Thyroid gland (tissue), 4 donors: ENCODE data around the gene POLR3E. TPM values are rescaled to one million over a fixed set of nuclear protein-coding genes. Genes with fewer than 3 reads are reported as not detected.

ENCODE experiments used
- DNase-seq, 2 donors: peaks; one replicate each; pipeline ENCODE4 v3.0.0-alpha.2; 2019
- H3K27ac ChIP-seq, 3 donors: fragments of 200-600 bp; sonication (generic); 1 replicate in 2 of 3; 2 replicates in 1 of 3; pipeline ENCODE4 v1.5.1; 2016 to 2019; ENCODE audit warnings: mild to moderate bottlenecking in 1 of 3, moderate library complexity in 1 of 3
- H3K27me3 ChIP-seq: fragments of 200-600 bp; sonication (generic); one replicate; pipeline ENCODE4 v1.5.1; 2019
- H3K36me3 ChIP-seq, 2 donors: fragments of 200-600 bp; sonication (generic); one replicate each; pipeline ENCODE4 v1.5.1; 2016 to 2019
- H3K4me1 ChIP-seq, 2 donors: fragments of 200-600 bp; sonication (generic); one replicate each; pipeline ENCODE4 v1.5.1; 2017 to 2019
- H3K4me3 ChIP-seq, 3 donors: fragments of 200-600 bp; sonication (generic); replicated peaks in 1 of 3; 1 replicate in 2 of 3; 2 replicates in 1 of 3; pipeline ENCODE4 v1.5.1; 2016; ENCODE audit warnings: mild to moderate bottlenecking in 1 of 3
- H3K9me3 ChIP-seq: fragments of 200-600 bp; sonication (generic); one replicate; pipeline ENCODE4 v1.5.1; 2017
- CTCF ChIP-seq, 6 experiments: fragments of 200-600 bp in 3 of 6; fragments of 450-650 bp in 3 of 6; sonication (generic) in 3 of 6; IDR thresholded peaks; one replicate each; pipeline ENCODE4 v1.5.1; 2016 to 2019; ENCODE audit warnings: antibody characterized with exemption in 6 of 6, mild to moderate bottlenecking in 2 of 6, inconsistent platforms in 1 of 6, moderate library complexity in 1 of 6
- POLR2A ChIP-seq, 2 donors: fragments of 450-650 bp; IDR thresholded peaks; one replicate each; pipeline ENCODE4 v1.6.1; 2017; ENCODE audit warnings: antibody characterized with exemption in 2 of 2, mild to moderate bottlenecking in 2 of 2, moderate library complexity in 1 of 2
- WGBS, 2 donors: methylation state at CpG; one replicate each; pipeline ENCODE4 v1.1.5; 2017; 5-methylcytosine and 5-hydroxymethylcytosine counted together
- intact Hi-C: fragments of 100-400 bp; cut with DNase I; formaldehyde crosslinking; loops from one replicate; pipeline ENCODE4 v1.15.1; 2023
- total RNA-seq, 4 donors: library from RNA; depleted of rRNA; stranded (reverse); fragments of >200 nt; gene quantifications; one replicate each; pipeline ENCODE4 v1.2.3, GENCODE V29; 2016

POLR3E gene
- total RNA-seq, 4 donors from 2014 or later: 66.7 to 115 (median 82.8) TPM

- DNase-seq: no peak
- no peak for TF ChIP-seq CTCF (IDR thresholded peaks at IDR 0.05)
- TF ChIP-seq POLR2A (IDR thresholded peaks at IDR 0.05): no peak
- Histone ChIP-seq H3K4me3 (no peak overlapping the region), H3K27ac (no peak overlapping the region), H3K4me1 (no peaks in the 10 kb centered on the region), H3K9me3 (no peaks in the 10 kb centered on the region), H3K27me3 (no peaks in the 10 kb centered on the region), H3K36me3 (peaks cover 0 to 27% of the 10 kb centered on the region in 2 donors)
- WGBS, 2 donors: 100% methylated on average over 1 of the region's 1 CpG
- intact Hi-C loops: no loop called here
These were observed 22.3 kb upstream of the POLR3E start for GRCh38 chr16:22274916-22275315.

- Histone ChIP-seq H3K27ac (no peak overlapping the region), H3K4me3 (no peak overlapping the region), H3K9me3 (no peaks in the 10 kb centered on the region), H3K4me1 (no peaks in the 10 kb centered on the region), H3K27me3 (no peaks in the 10 kb centered on the region), H3K36me3 (peaks cover 12 to 39% of the 10 kb centered on the region in 2 donors)
- intact Hi-C loops: no loop called here
- DNase-seq: no peak
- WGBS, 2 donors: 89 to 90% methylated on average over 16 of the region's 16 CpGs
- TF ChIP-seq CTCF (IDR thresholded peaks at IDR 0.05) (no peak), POLR2A (IDR thresholded peaks at IDR 0.05) (no peak)
These were observed 18.6 kb upstream of the POLR3E start for GRCh38 chr16:22278441-22279230.

GRCh38 chr16:22282254-22282892 lies 14.8 kb upstream of the POLR3E start:
- intact Hi-C loops: no loop called here
- H3K4me1 ChIP-seq: no peaks in the 10 kb centered on the region
- H3K27ac ChIP-seq: no peak overlapping the region
- no peaks in the 10 kb centered on the region for H3K9me3 ChIP-seq
- H3K27me3 ChIP-seq: no peaks in the 10 kb centered on the region
- WGBS, 2 donors: 92 to 96% methylated on average over 5 of the region's 5 CpGs
- no peak overlapping the region for H3K4me3 ChIP-seq
- DNase-seq: no peak
- peaks cover 27 to 36% of the 10 kb centered on the region in 2 donors for H3K36me3 ChIP-seq
- TF ChIP-seq POLR2A (IDR thresholded peaks at IDR 0.05) (no peak), CTCF (IDR thresholded peaks at IDR 0.05) (no peak)

- intact Hi-C loops: no loop called here
- no peaks in the 10 kb centered on the region for H3K9me3 ChIP-seq
- no peak overlapping the region for H3K27ac ChIP-seq
- WGBS, 2 donors: 79 to 87% methylated on average over 9 of the region's 9 CpGs
- TF ChIP-seq CTCF (IDR thresholded peaks at IDR 0.05): no peak
- no peak for TF ChIP-seq POLR2A (IDR thresholded peaks at IDR 0.05)
- no peaks in the 10 kb centered on the region for H3K27me3 ChIP-seq
- peaks cover 27 to 36% of the 10 kb centered on the region in 2 donors for H3K36me3 ChIP-seq
- no peak for DNase-seq
- no peaks in the 10 kb centered on the region for H3K4me1 ChIP-seq
- H3K4me3 ChIP-seq: no peak overlapping the region
These were observed 12.6 kb upstream of the POLR3E start for GRCh38 chr16:22284637-22285036.

- DNase-seq: no peak
- no peak overlapping the region for H3K27ac ChIP-seq
- H3K4me3 ChIP-seq: no peak overlapping the region
- no peaks in the 10 kb centered on the region for H3K9me3 ChIP-seq
- WGBS, 2 donors: 83 to 84% methylated on average over 6 of the region's 6 CpGs
- H3K4me1 ChIP-seq: no peaks in the 10 kb centered on the region
- intact Hi-C loops: no loop called here
- TF ChIP-seq POLR2A (IDR thresholded peaks at IDR 0.05) (no peak), CTCF (IDR thresholded peaks at IDR 0.05) (no peak)
- H3K36me3 ChIP-seq: peaks cover 27 to 35% of the 10 kb centered on the region in 2 donors
- H3K27me3 ChIP-seq: no peaks in the 10 kb centered on the region
These were observed 12.1 kb upstream of the POLR3E start for GRCh38 chr16:22285080-22285479.
